Measurements from ENCODE around the gene ZFR. TPM values are rescaled to one million over a fixed set of nuclear protein-coding genes. Genes with fewer than 3 reads are reported as not detected.
"Not testable (repeated sequence)": the region's sequence is repeated elsewhere in the genome, so short reads cannot be mapped to it uniquely, and the experiment has no call there.

Gene ZFR
- total RNA-seq, 1 experiment from 2014 or later = 78.3 TPM

GRCh38 chr5:32317041-32317440 lies 127.5 kb downstream of the ZFR start:
- TF ChIP-seq, protein P1, sequence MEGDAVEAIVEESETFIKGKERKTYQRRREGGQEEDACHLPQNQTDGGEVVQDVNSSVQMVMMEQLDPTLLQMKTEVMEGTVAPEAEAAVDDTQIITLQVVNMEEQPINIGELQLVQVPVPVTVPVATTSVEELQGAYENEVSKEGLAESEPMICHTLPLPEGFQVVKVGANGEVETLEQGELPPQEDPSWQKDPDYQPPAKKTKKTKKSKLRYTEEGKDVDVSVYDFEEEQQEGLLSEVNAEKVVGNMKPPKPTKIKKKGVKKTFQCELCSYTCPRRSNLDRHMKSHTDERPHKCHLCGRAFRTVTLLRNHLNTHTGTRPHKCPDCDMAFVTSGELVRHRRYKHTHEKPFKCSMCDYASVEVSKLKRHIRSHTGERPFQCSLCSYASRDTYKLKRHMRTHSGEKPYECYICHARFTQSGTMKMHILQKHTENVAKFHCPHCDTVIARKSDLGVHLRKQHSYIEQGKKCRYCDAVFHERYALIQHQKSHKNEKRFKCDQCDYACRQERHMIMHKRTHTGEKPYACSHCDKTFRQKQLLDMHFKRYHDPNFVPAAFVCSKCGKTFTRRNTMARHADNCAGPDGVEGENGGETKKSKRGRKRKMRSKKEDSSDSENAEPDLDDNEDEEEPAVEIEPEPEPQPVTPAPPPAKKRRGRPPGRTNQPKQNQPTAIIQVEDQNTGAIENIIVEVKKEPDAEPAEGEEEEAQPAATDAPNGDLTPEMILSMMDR (IDR thresholded peaks at IDR 0.05; ENCODE audit: insufficient read depth in 1 of 2, low read depth in 1 of 2, low read length in 1 of 2, severe bottlenecking in 1 of 2, unreplicated experiment in 1 of 2) = no peak
- ChIA-PET CTCF (no interaction called here), POLR2A (no interaction called here)
- H3K4me1 Mint-ChIP-seq (ENCODE audit: low read depth, unreplicated experiment) = no peaks in the 10 kb centered on the region
- H3K36me3 Mint-ChIP-seq (ENCODE audit: insufficient read depth, unreplicated experiment) = peaks cover 6% of the 10 kb centered on the region
- H3K27me3 ChIP-seq (replicated peaks; ENCODE audit: control insufficient read depth, insufficient read depth, low read length) = no peaks in the 10 kb centered on the region
- no peak overlapping the region for H3K27ac Mint-ChIP-seq (ENCODE audit: unreplicated experiment)
- no peak overlapping the region for H3K4me3 ChIP-seq (ENCODE audit: low read depth, low read length)
- H3K9me3 ChIP-seq = peaks cover 6% of the 10 kb centered on the region
- no peaks in the 10 kb centered on the region for H3K27me3 Mint-ChIP-seq (ENCODE audit: insufficient read depth, unreplicated experiment)
- H3K4me1 ChIP-seq = no peaks in the 10 kb centered on the region
- DNase-seq = no peak
- H3K36me3 ChIP-seq (ENCODE audit: control insufficient read depth, insufficient read depth, low read length) = no peaks in the 10 kb centered on the region; the same call in 1 of the 2 replicates
- H3K9me3 Mint-ChIP-seq (ENCODE audit: unreplicated experiment) = no peaks in the 10 kb centered on the region
- H3K4me3 Mint-ChIP-seq (ENCODE audit: unreplicated experiment) = no peak overlapping the region
- BruUV-seq (replicated peaks) = no TSS peak
- intact Hi-C loops (cut with micrococcal nuclease; ENCODE audit: unreplicated experiment) = no loop called here

DNA sequence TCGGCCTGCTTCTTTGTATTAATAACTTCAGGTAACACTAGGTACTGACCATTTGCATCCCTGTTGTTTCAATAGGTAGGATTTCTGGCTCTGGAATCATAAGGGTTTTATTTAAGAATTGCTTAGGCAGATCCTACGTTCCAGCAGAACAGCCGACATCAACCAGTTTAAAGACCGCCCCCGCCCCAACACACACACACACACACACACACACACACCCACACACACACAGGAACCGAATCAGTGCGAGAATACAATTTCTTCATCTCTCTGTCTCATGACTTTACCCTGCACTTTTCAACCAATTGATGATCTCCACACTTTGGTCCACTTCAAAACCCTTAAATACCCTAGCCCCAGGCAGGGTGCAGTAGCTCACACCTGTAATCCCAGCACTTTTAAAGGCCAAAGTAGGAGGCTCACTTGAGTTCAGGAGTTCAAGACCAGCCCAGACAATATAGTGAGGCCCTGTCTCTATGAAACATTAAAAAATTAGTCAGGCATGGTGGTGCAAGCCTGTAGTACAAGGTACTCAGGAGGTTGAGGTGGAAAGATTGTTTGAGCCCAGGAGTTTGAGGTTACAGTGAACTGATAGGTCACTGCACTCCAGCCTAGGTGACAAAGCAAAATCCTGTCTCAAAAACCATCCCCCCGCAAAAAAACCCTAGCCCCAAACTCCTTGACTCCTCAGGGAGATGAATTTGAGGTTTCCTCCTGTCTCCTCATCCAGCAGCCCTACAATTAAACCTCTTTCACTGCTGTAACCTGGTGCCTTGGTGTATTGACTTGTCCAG lies 129.1 kb downstream of the ZFR start:
- no TSS peak for BruUV-seq (replicated peaks)
- POLR2A ChIA-PET = no interaction called here
- Histone ChIP-seq H3K36me3 (ENCODE audit: control insufficient read depth, insufficient read depth, low read length) (no peaks in the 10 kb centered on the region), H3K4me3 (ENCODE audit: low read depth, low read length) (no peak overlapping the region), H3K9me3 (no peaks in the 10 kb centered on the region), H3K4me1 (peaks cover 8% of the 10 kb centered on the region; the same call in 1 of the 2 replicates), H3K27me3 (replicated peaks; ENCODE audit: control insufficient read depth, insufficient read depth, low read length) (no peaks in the 10 kb centered on the region)
- TF ChIP-seq, protein P1 (IDR thresholded peaks at IDR 0.05; ENCODE audit: insufficient read depth in 1 of 2, low read depth in 1 of 2, low read length in 1 of 2, severe bottlenecking in 1 of 2, unreplicated experiment in 1 of 2) = no peak
- no peaks in the 10 kb centered on the region for H3K9me3 Mint-ChIP-seq (ENCODE audit: unreplicated experiment)
- no peaks in the 10 kb centered on the region for H3K27me3 Mint-ChIP-seq (ENCODE audit: insufficient read depth, unreplicated experiment)
- intact Hi-C loops (cut with micrococcal nuclease; ENCODE audit: unreplicated experiment) = no loop called here
- no peak overlapping the region for H3K27ac Mint-ChIP-seq (ENCODE audit: unreplicated experiment)
- no peak overlapping the region for H3K4me3 Mint-ChIP-seq (ENCODE audit: unreplicated experiment)
- CTCF ChIA-PET = no interaction called here
- H3K36me3 Mint-ChIP-seq (ENCODE audit: insufficient read depth, unreplicated experiment) = peaks cover 11% of the 10 kb centered on the region
- H3K4me1 Mint-ChIP-seq (ENCODE audit: low read depth, unreplicated experiment) = peaks cover 7% of the 10 kb centered on the region
- no peak for DNase-seq

DNA sequence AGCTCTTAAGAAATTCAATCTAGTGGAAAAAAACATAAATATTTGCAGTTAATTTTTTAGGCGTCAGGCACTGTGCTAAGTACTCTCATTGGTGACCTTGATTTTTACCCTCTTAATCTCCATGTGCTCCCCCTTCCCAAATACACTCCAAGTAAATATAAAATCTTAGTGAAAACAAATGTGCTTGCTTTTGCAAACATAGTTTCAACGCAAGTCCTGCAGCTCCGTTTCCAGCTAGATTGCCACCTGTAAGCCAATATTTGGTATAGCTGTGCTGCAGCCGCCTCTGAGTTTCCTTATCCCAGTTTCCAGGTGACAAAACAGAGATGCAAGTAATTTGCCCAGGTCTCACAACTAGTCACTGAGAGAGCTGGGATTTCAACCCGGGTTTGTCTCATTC lies 129.9 kb downstream of the ZFR start:
- TSS peak; percentile 32 for BruUV-seq (replicated peaks)
- H3K4me3 ChIP-seq (ENCODE audit: low read depth, low read length) = no peak overlapping the region
- Mint-ChIP-seq H3K4me1 (ENCODE audit: low read depth, unreplicated experiment) (peaks cover 8% of the 10 kb centered on the region), H3K36me3 (ENCODE audit: insufficient read depth, unreplicated experiment) (peaks cover 18% of the 10 kb centered on the region), H3K4me3 (ENCODE audit: unreplicated experiment) (peak overlapping the region; percentile 78), H3K9me3 (ENCODE audit: unreplicated experiment) (no peaks in the 10 kb centered on the region), H3K27ac (ENCODE audit: unreplicated experiment) (peak overlapping the region; percentile 66), H3K27me3 (ENCODE audit: insufficient read depth, unreplicated experiment) (no peaks in the 10 kb centered on the region)
- no peaks in the 10 kb centered on the region for H3K27me3 ChIP-seq (replicated peaks; ENCODE audit: control insufficient read depth, insufficient read depth, low read length)
- ChIA-PET POLR2A (no interaction called here), CTCF (no interaction called here)
- TF ChIP-seq, protein P1 (IDR thresholded peaks at IDR 0.05; ENCODE audit: insufficient read depth in 1 of 2, low read depth in 1 of 2, low read length in 1 of 2, severe bottlenecking in 1 of 2, unreplicated experiment in 1 of 2) = no peak
- intact Hi-C loops (cut with micrococcal nuclease; ENCODE audit: unreplicated experiment) = no loop called here
- no peak for DNase-seq
- H3K4me1 ChIP-seq = peaks cover 8% of the 10 kb centered on the region; the same call in 1 of the 2 replicates
- no peaks in the 10 kb centered on the region for H3K36me3 ChIP-seq (ENCODE audit: control insufficient read depth, insufficient read depth, low read length)
- H3K9me3 ChIP-seq = no peaks in the 10 kb centered on the region

- Mint-ChIP-seq H3K4me3 (ENCODE audit: unreplicated experiment) (peak overlapping the region; percentile 78), H3K27ac (ENCODE audit: unreplicated experiment) (peak overlapping the region; percentile 66), H3K4me1 (ENCODE audit: low read depth, unreplicated experiment) (peaks cover 13% of the 10 kb centered on the region), H3K36me3 (ENCODE audit: insufficient read depth, unreplicated experiment) (peaks cover 18% of the 10 kb centered on the region)
- BruUV-seq (replicated peaks); CTCF ChIA-PET; H3K4me3 ChIP-seq (ENCODE audit: low read depth, low read length); H3K27me3 ChIP-seq (replicated peaks; ENCODE audit: control insufficient read depth, insufficient read depth, low read length); DNase-seq; H3K9me3 ChIP-seq; H3K36me3 ChIP-seq (ENCODE audit: control insufficient read depth, insufficient read depth, low read length); H3K4me1 ChIP-seq; intact Hi-C loops (cut with micrococcal nuclease; ENCODE audit: unreplicated experiment); H3K27me3 Mint-ChIP-seq (ENCODE audit: insufficient read depth, unreplicated experiment); H3K9me3 Mint-ChIP-seq (ENCODE audit: unreplicated experiment): not testable (repeated sequence)
- POLR2A ChIA-PET = interaction anchor here (0.6 kb wide), 1 partner anchor 140 kb away, joined by 4 read pairs; the partner anchor contains the start of gene GOLPH3
Observed at GRCh38 chr5:32314152-32314488, 130.4 kb downstream of the ZFR start.
